GM18951 (cell line): ENCODE measurements around the gene CCN2.

ENCODE experiments used
- POLR2A ChIP-seq: IDR thresholded peaks from 4 replicates; pipeline ENCODE4 v1.6.1; 2011; ENCODE audit warnings: mild to moderate bottlenecking; ENCODE audit not compliant: insufficient read length, insufficient read depth; ENCODE audit errors: extremely low read depth
- in situ Hi-C: fragments of 300-500 bp; cut with MboI; formaldehyde crosslinking; loops from one replicate; pipeline ENCODE4 v1.12.0; 2022; ENCODE audit warnings: low sequenced_read_pairs, mixed read lengths, inconsistent platforms; ENCODE audit not compliant: unreplicated experiment

CCN2 gene

DNA sequence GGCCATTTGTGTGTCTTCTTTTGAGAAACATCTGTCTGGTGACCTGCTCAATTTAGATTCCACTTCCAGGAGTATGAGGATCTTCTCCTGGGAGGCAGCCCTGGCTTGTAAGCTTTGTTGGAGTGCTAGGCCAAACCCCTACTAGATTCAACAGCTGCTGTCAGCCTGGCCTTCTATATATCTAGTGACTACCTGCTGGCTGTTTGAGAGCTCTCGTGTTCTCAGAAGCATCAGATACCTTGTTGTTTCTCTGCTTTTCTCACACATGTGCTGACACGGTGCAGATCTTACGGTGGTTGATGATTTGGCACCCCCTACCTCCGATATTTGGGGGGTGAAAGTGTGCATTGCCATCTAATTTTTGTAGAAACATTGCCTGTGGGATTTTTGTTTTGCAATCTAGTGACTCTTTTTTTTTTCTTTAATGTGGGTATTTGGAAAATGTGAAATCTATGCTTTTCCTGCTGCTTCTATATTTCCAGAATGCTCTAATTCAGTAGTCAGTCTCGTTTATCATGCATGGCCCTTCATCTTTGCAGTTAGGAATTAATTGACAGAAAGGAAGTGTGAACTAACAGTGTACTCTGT, 4.7 kb downstream of the CCN2 start:
- TF ChIP-seq POLR2A, result no peak

GRCh38 chr6:131945971-131946370, 5.2 kb downstream of the CCN2 start:
- no peak for TF ChIP-seq POLR2A
- in situ Hi-C loops, result no loop called here

More for the DNA sequence above, 4.7 kb downstream of the CCN2 start:
- in situ Hi-C loops, result no loop called here

GRCh38 chr6:131937703-131938631, 13.2 kb downstream of the CCN2 start:
- TF ChIP-seq POLR2A, result no peak
- in situ Hi-C loops, result no loop called here

- in situ Hi-C loops, result no loop called here
- no peak for TF ChIP-seq POLR2A
Observed at GRCh38 chr6:131937226-131937625, 13.9 kb downstream of the CCN2 start.

GRCh38 chr6:131936156-131936555, 15.0 kb downstream of the CCN2 start:
- in situ Hi-C loops, result no loop called here

GRCh38 chr6:131931063-131931750, 20.0 kb downstream of the CCN2 start:
- TF ChIP-seq POLR2A, result no peak
- in situ Hi-C loops, result no loop called here

More at GRCh38 chr6:131936156-131936555, 15.0 kb downstream of the CCN2 start:
- no peak for TF ChIP-seq POLR2A

DNA sequence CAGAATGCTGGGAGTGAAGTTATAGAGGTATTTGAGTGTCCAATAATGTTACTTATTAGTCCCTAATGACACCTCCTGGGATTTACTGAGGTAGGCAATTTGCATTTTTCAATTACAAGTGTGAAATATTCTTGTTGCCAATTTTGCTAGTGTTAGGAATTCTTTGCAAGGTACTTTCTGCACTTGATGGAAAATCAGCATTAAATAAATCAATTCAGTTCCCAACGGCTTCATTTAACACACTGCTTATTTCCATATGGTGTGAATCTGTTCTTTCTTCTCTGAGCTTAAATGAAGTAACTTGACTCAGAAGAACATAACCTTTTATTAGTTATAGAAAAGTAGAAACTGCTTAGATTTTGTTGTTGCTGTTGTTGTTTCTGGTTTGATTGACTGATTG, 21.2 kb downstream of the CCN2 start:
- TF ChIP-seq POLR2A, result no peak
- in situ Hi-C loops, result no loop called here

GRCh38 chr6:131929264-131929663, 21.9 kb downstream of the CCN2 start:
- in situ Hi-C loops, result no loop called here
- TF ChIP-seq POLR2A, result no peak

- in situ Hi-C loops, result loop anchor here (25.0 kb wide), 2 partner anchors 238 to 287 kb away; no protein-coding TSS in a partner anchor
- TF ChIP-seq POLR2A, result no peak
Observed at GRCh38 chr6:131924881-131925474, 26.2 kb downstream of the CCN2 start.

- no peak for TF ChIP-seq POLR2A
- in situ Hi-C loops, result loop anchor here (25.0 kb wide), 2 partner anchors 236 to 289 kb away; no protein-coding TSS in a partner anchor
Observed at GRCh38 chr6:131923356-131923755, 27.8 kb downstream of the CCN2 start.

GRCh38 chr6:131920656-131921055, 30.5 kb downstream of the CCN2 start:
- in situ Hi-C loops, result loop anchor here (25.0 kb wide), 2 partner anchors 233 to 292 kb away; no protein-coding TSS in a partner anchor
- TF ChIP-seq POLR2A, result no peak

DNA sequence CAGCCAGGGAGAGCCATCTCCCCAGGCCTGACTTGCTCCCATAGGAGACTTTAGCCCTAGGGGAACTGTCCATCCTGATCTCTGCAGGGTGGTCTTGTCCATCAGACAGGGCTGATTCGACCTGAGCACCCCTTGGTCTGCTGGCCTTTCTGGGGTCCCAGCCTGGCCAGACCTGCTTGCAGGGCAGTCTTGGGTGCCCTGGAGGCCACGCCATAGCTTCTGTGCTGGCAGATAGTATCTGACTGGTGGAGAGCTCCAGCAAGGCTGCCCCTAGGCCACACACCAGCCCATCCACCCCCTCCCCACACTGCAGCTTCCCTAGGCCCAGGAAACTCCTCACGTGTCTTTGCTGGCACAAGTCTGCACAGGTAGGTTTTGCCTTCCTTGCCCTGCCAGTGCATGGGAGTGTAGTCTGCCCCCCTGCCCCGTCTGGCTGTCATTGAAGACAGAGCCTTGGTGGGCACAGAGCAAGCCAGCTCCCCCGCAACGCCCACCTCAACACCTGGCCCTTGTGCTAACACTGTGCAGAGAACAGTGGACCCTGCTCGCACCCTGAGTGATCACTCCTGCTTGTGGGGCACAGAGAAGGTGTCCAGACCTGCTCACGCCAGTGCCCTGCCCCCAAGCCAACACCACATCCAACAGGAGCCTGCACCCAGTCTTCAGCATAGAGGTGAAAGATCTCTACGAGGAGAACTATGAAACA, 32.4 kb downstream of the CCN2 start:
- in situ Hi-C loops, result loop anchor here (25.0 kb wide), 2 partner anchors 232 to 293 kb away; no protein-coding TSS in a partner anchor
- no peak for TF ChIP-seq POLR2A
